Retinal pigment epithelial cell (primary cell): ENCODE data around the gene ING3.

ENCODE experiments used
- DNase-seq: peaks from one replicate; pipeline ENCODE4 v3.0.0-alpha.2; 2010; ENCODE audit warnings: low read depth
- H3K4me3 ChIP-seq: 2 replicates; pipeline ENCODE4 v1.5.1; 2011; ENCODE audit warnings: mild to moderate bottlenecking, low read length, control low read depth, moderate library complexity
- TF ChIP-seq, protein P1 (sequence below): conservative IDR thresholded peaks from 2 replicates; pipeline ENCODE4 v1.5.1; 2011; ENCODE audit warnings: low read depth, low read length, control low read depth, inconsistent platforms

ING3 gene, protein sequence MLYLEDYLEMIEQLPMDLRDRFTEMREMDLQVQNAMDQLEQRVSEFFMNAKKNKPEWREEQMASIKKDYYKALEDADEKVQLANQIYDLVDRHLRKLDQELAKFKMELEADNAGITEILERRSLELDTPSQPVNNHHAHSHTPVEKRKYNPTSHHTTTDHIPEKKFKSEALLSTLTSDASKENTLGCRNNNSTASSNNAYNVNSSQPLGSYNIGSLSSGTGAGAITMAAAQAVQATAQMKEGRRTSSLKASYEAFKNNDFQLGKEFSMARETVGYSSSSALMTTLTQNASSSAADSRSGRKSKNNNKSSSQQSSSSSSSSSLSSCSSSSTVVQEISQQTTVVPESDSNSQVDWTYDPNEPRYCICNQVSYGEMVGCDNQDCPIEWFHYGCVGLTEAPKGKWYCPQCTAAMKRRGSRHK

DNA sequence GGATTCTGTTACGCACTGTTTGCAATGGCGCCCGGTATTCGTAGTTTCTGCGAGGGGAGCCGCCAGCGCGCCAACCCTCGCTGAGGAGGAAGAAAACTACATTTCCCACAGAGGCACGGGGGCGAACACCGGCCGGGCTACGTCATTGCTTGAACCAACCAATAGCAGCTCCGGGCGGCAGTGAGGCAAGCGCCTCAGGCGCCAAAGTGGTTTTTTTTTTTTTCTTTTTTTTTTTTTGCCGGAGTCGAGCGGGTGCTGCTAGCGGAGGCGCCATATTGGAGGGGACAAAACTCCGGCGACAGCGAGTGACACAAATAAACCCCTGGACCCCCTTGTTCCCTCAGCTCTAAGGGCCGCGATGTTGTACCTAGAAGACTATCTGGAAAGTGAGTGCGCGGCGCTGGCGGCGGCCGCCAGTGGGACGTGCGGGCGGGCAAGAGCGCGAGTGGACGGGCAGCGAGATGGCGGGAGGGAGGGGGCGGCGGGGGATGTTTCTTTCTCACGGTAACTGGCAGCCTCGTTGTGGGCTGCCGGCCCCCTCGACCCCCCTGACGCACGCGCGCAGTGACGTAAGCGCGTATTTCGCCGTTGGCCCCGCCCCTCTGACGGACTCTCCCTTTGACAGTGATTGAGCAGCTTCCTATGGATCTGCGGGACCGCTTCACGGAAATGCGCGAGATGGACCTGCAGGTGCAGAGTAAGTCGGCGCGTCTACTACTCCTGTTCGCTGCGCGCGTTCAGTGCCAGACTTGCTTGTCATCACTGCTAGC is at the start of gene ING3:
ING3 (plus strand) TSS at position 239 of the 770 bp plus-strand sequence; CDS start at position 359, 120 bp downstream.
- H3K4me3 ChIP-seq, result peak within 1 kb of the TSS; percentile 83
- peak; percentile 91 for DNase-seq
- TF ChIP-seq, protein P1, sequence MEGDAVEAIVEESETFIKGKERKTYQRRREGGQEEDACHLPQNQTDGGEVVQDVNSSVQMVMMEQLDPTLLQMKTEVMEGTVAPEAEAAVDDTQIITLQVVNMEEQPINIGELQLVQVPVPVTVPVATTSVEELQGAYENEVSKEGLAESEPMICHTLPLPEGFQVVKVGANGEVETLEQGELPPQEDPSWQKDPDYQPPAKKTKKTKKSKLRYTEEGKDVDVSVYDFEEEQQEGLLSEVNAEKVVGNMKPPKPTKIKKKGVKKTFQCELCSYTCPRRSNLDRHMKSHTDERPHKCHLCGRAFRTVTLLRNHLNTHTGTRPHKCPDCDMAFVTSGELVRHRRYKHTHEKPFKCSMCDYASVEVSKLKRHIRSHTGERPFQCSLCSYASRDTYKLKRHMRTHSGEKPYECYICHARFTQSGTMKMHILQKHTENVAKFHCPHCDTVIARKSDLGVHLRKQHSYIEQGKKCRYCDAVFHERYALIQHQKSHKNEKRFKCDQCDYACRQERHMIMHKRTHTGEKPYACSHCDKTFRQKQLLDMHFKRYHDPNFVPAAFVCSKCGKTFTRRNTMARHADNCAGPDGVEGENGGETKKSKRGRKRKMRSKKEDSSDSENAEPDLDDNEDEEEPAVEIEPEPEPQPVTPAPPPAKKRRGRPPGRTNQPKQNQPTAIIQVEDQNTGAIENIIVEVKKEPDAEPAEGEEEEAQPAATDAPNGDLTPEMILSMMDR, result no peak

DNA sequence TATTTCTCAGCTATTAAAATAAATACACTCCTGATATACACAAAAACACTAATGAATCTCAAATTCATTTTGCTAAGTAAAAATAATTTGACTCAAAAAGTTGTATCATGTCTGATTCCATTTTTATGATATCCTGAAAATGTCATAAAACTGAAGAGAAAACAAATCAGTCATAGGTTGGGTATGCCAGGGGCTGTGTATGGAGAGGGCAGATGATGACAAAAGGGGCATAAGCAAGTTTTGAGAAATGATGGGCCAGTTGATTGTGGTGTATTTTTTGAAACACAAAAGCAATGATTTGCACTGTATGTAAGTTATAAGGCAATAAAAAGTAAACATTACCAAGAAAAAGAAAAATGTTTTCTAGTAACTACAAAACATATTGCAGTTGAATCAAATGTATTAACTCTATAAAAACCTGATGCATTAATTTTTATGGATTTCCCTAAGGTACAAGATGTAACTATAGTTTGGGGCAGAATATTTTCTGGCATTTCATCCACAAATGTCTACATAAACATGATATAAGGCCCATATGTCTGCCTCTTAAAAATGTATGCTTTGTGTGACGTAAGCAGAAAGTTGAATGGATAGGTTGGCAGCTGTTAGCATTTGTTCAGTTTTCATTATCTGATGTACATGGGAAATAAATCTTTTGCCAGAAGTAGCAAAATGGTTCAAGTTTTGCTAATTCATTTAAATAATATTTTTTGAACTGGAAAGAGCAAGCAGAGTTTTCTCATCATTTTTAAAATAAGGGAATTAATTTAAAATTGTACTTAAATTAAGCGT is 35.1 kb upstream of the ING3 start:
- DNase-seq, result no peak
- TF ChIP-seq, protein P1, result no peak
- no peak overlapping the region for H3K4me3 ChIP-seq

DNA sequence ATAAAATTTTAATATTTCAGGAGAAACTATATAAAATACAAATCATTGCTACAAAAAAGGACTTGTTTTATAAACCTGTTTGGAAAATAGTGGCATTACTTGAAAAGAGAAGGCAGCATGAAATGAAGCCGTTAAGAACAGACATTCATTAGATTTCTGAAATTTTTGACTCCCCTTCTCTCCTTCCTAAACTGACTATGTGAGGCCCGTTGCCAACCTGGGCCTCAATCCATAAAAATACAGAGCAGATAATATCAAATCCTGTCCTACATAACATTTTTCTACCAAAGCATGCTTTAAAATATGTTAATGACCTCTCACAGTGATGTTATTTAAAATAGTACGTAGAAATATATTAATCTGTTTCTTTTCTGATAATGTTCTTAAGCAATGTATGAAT is 34.5 kb upstream of the ING3 start:
- DNase-seq, result peak; percentile 15
- H3K4me3 ChIP-seq, result no peak overlapping the region
- TF ChIP-seq, protein P1, result no peak

DNA sequence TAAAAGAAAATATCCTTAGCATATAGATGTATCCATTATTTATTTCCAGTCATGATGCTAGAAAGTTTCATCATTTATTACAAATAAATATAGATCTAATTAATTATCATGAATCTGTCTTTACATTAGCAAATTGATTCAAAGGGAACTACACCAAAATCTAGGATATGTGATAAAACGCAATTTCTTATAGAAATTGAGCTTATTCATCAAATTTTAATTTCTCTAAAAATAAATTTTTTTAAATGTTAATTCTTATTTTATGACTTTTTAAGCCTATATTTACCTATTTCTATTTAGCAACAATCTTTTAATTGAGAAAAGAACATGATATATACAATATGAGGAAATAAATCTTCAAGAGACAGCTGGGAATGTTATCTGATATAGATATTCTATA is 34.0 kb upstream of the ING3 start:
- DNase-seq, result no peak
- H3K4me3 ChIP-seq, result no peak overlapping the region
- TF ChIP-seq, protein P1, result no peak

DNA sequence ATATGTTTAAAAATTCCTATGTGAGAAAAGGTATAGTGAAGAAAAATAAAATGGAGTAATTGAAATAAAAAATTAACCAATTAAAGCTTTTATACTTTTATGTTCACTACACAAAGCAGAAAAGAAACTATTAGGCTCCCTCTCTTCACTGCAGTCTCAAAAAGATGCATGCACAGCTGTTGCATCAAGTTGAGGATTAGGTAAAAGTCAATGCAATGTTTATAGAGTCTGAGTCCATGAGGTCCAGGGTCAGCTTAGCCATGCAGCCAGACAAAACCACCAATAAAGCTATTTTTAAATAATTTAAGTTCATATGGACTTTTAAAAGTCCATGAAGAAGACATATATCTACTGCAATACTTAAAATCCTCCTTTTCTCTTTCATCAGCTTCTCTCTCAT is 31.1 kb upstream of the ING3 start:
- DNase-seq, result no peak
- TF ChIP-seq, protein P1, result no peak
- no peak overlapping the region for H3K4me3 ChIP-seq

DNA sequence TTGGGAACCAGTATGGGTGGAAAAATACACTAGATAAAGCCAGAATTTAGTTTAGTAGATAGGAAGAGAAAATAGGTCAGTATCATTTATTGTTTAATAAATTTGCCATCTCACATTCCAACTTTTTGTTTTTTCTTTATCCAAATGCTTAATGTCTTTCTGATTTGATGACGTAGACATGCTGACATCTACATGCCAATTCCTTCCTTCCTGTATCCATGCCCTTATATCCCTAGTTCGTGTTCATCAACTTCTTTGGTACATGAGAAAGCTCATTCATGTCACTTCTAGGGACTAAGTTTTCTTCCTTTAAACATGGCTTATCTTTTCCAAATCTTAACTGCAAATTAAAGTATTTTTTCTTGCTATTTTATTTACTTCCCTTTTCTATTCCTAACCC is 30.5 kb upstream of the ING3 start:
- TF ChIP-seq, protein P1, result no peak
- no peak overlapping the region for H3K4me3 ChIP-seq
- DNase-seq, result no peak
